MM.1S (cell line): ENCODE data around the gene SSBP3.

Experiments
- CTCF ChIP-seq: fragments of 300-600 bp; sonication (generic); IDR thresholded peaks from 2 replicates; pipeline ENCODE4 v1.5.1; 2016; ENCODE audit warnings: antibody characterized with exemption, low read length, mixed read lengths
- EZH2 ChIP-seq: fragments of 300-600 bp; sonication (generic); optimal IDR thresholded peaks from 2 replicates; pipeline ENCODE3; 2017; ENCODE audit warnings: low read depth, mild to moderate bottlenecking, antibody characterized with exemption, low read length, mixed read lengths

GRCh38 chr1:54310439-54311328, 95.5 kb downstream of the SSBP3 start:
- TF ChIP-seq EZH2 = no peak
- peak; percentile 37 for TF ChIP-seq CTCF
